Stomach (tissue), 4 donors: Measurements from ENCODE around the gene DOCK9.

Source experiments
- EP300 ChIP-seq: sonication (generic); formaldehyde crosslinking; IDR thresholded peaks from one replicate; pipeline ENCODE4 v1.6.1; 2017; ENCODE audit warnings: antibody characterized with exemption
- POLR2AphosphoS5 ChIP-seq, 3 donors: sonication (generic); formaldehyde crosslinking; IDR thresholded peaks; one replicate each; pipeline ENCODE4 v1.6.1; 2016; ENCODE audit warnings: antibody characterized with exemption in 3 of 3
- TF ChIP-seq, protein P1 (sequence below), 7 experiments: fragments of 450-650 bp in 4 of 7; fragments of 200-600 bp in 3 of 7; sonication (generic) in 3 of 7; IDR thresholded peaks; one replicate each; pipeline ENCODE4 v1.5.1; 2016 to 2019; ENCODE audit warnings: antibody characterized with exemption in 7 of 7, control low read depth in 2 of 7, mild to moderate bottlenecking in 1 of 7

GRCh38 chr13:98879957-98880356, 97.9 kb downstream of the DOCK9 start:
- TF ChIP-seq, protein P1, sequence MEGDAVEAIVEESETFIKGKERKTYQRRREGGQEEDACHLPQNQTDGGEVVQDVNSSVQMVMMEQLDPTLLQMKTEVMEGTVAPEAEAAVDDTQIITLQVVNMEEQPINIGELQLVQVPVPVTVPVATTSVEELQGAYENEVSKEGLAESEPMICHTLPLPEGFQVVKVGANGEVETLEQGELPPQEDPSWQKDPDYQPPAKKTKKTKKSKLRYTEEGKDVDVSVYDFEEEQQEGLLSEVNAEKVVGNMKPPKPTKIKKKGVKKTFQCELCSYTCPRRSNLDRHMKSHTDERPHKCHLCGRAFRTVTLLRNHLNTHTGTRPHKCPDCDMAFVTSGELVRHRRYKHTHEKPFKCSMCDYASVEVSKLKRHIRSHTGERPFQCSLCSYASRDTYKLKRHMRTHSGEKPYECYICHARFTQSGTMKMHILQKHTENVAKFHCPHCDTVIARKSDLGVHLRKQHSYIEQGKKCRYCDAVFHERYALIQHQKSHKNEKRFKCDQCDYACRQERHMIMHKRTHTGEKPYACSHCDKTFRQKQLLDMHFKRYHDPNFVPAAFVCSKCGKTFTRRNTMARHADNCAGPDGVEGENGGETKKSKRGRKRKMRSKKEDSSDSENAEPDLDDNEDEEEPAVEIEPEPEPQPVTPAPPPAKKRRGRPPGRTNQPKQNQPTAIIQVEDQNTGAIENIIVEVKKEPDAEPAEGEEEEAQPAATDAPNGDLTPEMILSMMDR (IDR thresholded peaks at IDR 0.05) = no peak
- no peak for TF ChIP-seq POLR2AphosphoS5 (IDR thresholded peaks at IDR 0.05)
- no peak for TF ChIP-seq EP300
